Activated B cell treated with CpG ODN at 0.5 μM for 24 hours (primary cell): ENCODE results near the gene ABHD5. TPM values are rescaled to one million over a fixed set of nuclear protein-coding genes. Genes with fewer than 3 reads are reported as not detected.

ENCODE experiments used
- ATAC-seq: fragments of 200-7000 bp; cut with Tn5 transposase; one replicate; pipeline ENCODE4 v1.10.0; 2021; ENCODE audit warnings: low read depth, mild to moderate bottlenecking, moderate library complexity
- CTCF ChIA-PET: fragments of 350-600 bp; sonication (Branson Sonifier 250); formaldehyde crosslinking; loops from one replicate; lab custom pipeline; 2021; ENCODE audit warnings: antibody characterized with exemption; lab: Charles Lee
- POLR2A ChIA-PET: fragments of 350-600 bp; sonication (Branson Sonifier 250); formaldehyde crosslinking; loops from one replicate; lab custom pipeline; 2021; ENCODE audit warnings: antibody characterized with exemption; lab: Charles Lee
- DNase-seq: peaks from one replicate; pipeline ENCODE4 v3.0.0; 2022
- H3K27ac Mint-ChIP-seq: one replicate; pipeline ENCODE4 v1.8.0; 2020; ENCODE audit warnings: mixed read lengths
- H3K27me3 Mint-ChIP-seq: one replicate; pipeline ENCODE4 v1.8.0; 2021; ENCODE audit warnings: mixed read lengths
- H3K36me3 Mint-ChIP-seq: one replicate; pipeline ENCODE4 v1.8.0; 2021; ENCODE audit warnings: low read depth, mixed read lengths
- H3K4me1 Mint-ChIP-seq: one replicate; pipeline ENCODE4 v1.8.0; 2021; ENCODE audit warnings: mixed read lengths
- H3K4me3 Mint-ChIP-seq: one replicate; pipeline ENCODE4 v1.8.0; 2020; ENCODE audit warnings: mild to moderate bottlenecking, mixed read lengths
- H3K9me3 Mint-ChIP-seq: one replicate; pipeline ENCODE4 v1.8.0; 2020; ENCODE audit warnings: mixed read lengths
- CTCF ChIP-seq: fragments of 200-600 bp; IDR thresholded peaks from one replicate; pipeline ENCODE4 v1.8.0; 2022; ENCODE audit warnings: antibody characterized with exemption, mild to moderate bottlenecking
- intact Hi-C: fragments of 100-400 bp; cut with micrococcal nuclease; formaldehyde crosslinking; loops from one replicate; pipeline ENCODE4 v1.15.1; 2024
- total RNA-seq: library from RNA; stranded (reverse); gene quantifications from 2 replicates; pipeline ENCODE4 v1.2.3, GENCODE V29; 2022

The ABHD5 gene
- total RNA-seq, 1 donor from 2014 or later, result 6.0 TPM

DNA sequence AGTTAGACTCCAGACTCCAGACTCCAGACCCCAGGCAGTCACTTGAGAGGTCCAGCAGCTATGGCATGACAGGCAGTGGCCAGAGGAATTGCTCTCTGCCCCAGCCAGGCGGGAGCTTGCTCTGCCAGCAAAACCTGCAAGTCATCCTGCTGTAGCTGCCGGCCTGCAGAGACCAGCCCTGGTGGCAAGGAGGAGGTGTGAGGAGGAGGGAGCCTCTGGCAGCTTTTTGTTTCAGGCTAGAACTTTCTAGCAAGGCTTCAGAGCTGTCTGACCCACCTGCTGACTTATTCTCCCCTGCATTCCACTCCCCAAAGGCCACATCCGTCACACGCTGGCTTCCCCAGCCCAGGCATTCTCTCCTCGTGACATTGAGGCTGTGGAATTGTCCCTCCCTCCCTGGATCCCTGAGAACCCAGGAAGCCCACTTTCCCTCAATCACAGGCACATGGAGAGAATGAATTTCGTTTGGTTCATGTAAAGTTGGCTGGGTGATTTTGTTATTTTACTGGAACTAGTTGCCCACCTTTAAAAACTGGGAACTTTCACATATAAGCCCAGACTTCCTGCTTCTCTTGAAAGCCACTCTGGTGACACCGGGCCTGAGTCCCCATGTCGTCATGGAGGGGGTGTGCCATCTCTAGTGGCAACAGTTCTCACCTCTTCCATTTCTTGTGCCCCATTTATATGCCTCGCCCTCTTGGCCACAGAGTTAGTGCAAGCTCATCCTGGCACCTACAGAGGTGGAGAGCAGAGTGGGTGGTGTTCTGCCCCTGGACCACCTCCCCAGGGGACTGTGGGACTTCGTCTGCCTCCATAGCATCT is 82.7 kb downstream of the ABHD5 start:
- intact Hi-C loops, result no loop called here
- Mint-ChIP-seq H3K36me3 (no peaks in the 10 kb centered on the region), H3K27me3 (peaks cover 12% of the 10 kb centered on the region), H3K4me1 (peaks cover 4% of the 10 kb centered on the region), H3K4me3 (no peak overlapping the region), H3K9me3 (no peaks in the 10 kb centered on the region), H3K27ac (no peak overlapping the region)
- ChIA-PET POLR2A (no interaction called here), CTCF (no interaction called here)
- no peak for DNase-seq
- no peak for TF ChIP-seq CTCF
- ATAC-seq, result no peak

- ATAC-seq (no peak), DNase-seq (no peak)
- H3K27me3 Mint-ChIP-seq, result peaks cover 4% of the 10 kb centered on the region
- no peak overlapping the region for H3K4me3 Mint-ChIP-seq
- no peak overlapping the region for H3K27ac Mint-ChIP-seq
- intact Hi-C loops, result no loop called here
- no peak for TF ChIP-seq CTCF
- CTCF ChIA-PET, result no interaction called here
- H3K9me3 Mint-ChIP-seq, result no peaks in the 10 kb centered on the region
- POLR2A ChIA-PET, result no interaction called here
- H3K36me3 Mint-ChIP-seq, result no peaks in the 10 kb centered on the region
- no peaks in the 10 kb centered on the region for H3K4me1 Mint-ChIP-seq
Measured at GRCh38 chr3:43774799-43775198, 84.1 kb downstream of the ABHD5 start.

- CTCF ChIA-PET, result no interaction called here
- no peak overlapping the region for H3K27ac Mint-ChIP-seq
- POLR2A ChIA-PET, result interaction anchor here (0.6 kb wide), 1 partner anchor 1025 kb away, joined by 3 read pairs; no protein-coding TSS in a partner anchor
Measured at GRCh38 chr3:43776101-43776500, 85.4 kb downstream of the ABHD5 start.

GRCh38 chr3:43779850-43780249 is 89.1 kb downstream of the ABHD5 start:
- no peak overlapping the region for H3K27ac Mint-ChIP-seq
- CTCF ChIA-PET, result no interaction called here
- intact Hi-C loops, result no loop called here
- no peak for DNase-seq
- H3K4me1 Mint-ChIP-seq, result no peaks in the 10 kb centered on the region
- POLR2A ChIA-PET, result no interaction called here
- no peak overlapping the region for H3K4me3 Mint-ChIP-seq
- no peak for TF ChIP-seq CTCF
- H3K27me3 Mint-ChIP-seq, result peaks cover 7% of the 10 kb centered on the region
- no peaks in the 10 kb centered on the region for H3K36me3 Mint-ChIP-seq
- no peaks in the 10 kb centered on the region for H3K9me3 Mint-ChIP-seq
- no peak for ATAC-seq

More at GRCh38 chr3:43776101-43776500, 85.4 kb downstream of the ABHD5 start:
- intact Hi-C loops, result no loop called here
- no peak for TF ChIP-seq CTCF
- H3K4me1 Mint-ChIP-seq, result no peaks in the 10 kb centered on the region
- no peaks in the 10 kb centered on the region for H3K9me3 Mint-ChIP-seq
- peaks cover 4% of the 10 kb centered on the region for H3K27me3 Mint-ChIP-seq
- H3K4me3 Mint-ChIP-seq, result no peak overlapping the region
- H3K36me3 Mint-ChIP-seq, result no peaks in the 10 kb centered on the region
- DNase-seq, result no peak
- no peak for ATAC-seq

- intact Hi-C loops, result no loop called here
- Mint-ChIP-seq H3K4me3 (no peak overlapping the region), H3K4me1 (no peaks in the 10 kb centered on the region), H3K27me3 (peaks cover 5% of the 10 kb centered on the region), H3K27ac (no peak overlapping the region), H3K9me3 (no peaks in the 10 kb centered on the region), H3K36me3 (no peaks in the 10 kb centered on the region)
- TF ChIP-seq CTCF, result no peak
- POLR2A ChIA-PET, result no interaction called here
- ATAC-seq (no peak), DNase-seq (no peak)
- CTCF ChIA-PET, result no interaction called here
Measured at GRCh38 chr3:43782541-43782940, 91.8 kb downstream of the ABHD5 start.

Other genes with a start within 250 kb of the ABHD5 start
- 6.4 and 8.1 TPM in 2 replicates for gene ANO10, start 68.9 kb upstream of the ABHD5 start, total RNA-seq